Progenitor cell of endocrine pancreas (in vitro differentiated cells): Measurements from ENCODE around the gene F10. TPM values are rescaled to one million over a fixed set of nuclear protein-coding genes. Genes with fewer than 3 reads are reported as not detected.
"Not testable (repeated sequence)": the region's sequence is repeated elsewhere in the genome, so short reads cannot be mapped to it uniquely, and the experiment has no call there.

Source experiments
- DNase-seq: peaks from one replicate; pipeline ENCODE4 v3.0.0; 2021; ENCODE audit warnings: low spot score; ENCODE audit not compliant: unreplicated experiment
- H3K27ac Mint-ChIP-seq: 2 replicates; pipeline ENCODE4 v1.8.0; 2021; ENCODE audit warnings: mild to moderate bottlenecking, moderate library complexity, mixed read lengths
- H3K27me3 Mint-ChIP-seq: 2 replicates; pipeline ENCODE4 v1.8.0; 2021; ENCODE audit warnings: mixed read lengths
- H3K36me3 Mint-ChIP-seq: 2 replicates; pipeline ENCODE4 v1.8.0; 2022; ENCODE audit warnings: mixed read lengths; ENCODE audit not compliant: insufficient read depth
- H3K4me1 Mint-ChIP-seq: 2 replicates; pipeline ENCODE4 v1.8.0; 2021; ENCODE audit warnings: low read depth, mixed read lengths
- H3K4me3 Mint-ChIP-seq: 2 replicates; pipeline ENCODE4 v1.8.0; 2021; ENCODE audit warnings: low read depth, mild to moderate bottlenecking, moderate library complexity, mixed read lengths
- H3K9me3 Mint-ChIP-seq: 2 replicates; pipeline ENCODE4 v1.8.0; 2021; ENCODE audit warnings: low read depth, mixed read lengths
- CTCF ChIP-seq: fragments of 200-600 bp; sonication (generic); IDR thresholded peaks from one replicate; pipeline ENCODE4 v1.5.0; 2021; ENCODE audit warnings: antibody characterized with exemption, mild to moderate bottlenecking; ENCODE audit not compliant: unreplicated experiment
- total RNA-seq: library from RNA; stranded (reverse); gene quantifications from 2 replicates; pipeline ENCODE4 v1.2.1, GENCODE V29; 2021

The F10 gene
- total RNA-seq, 1 donor from 2014 or later = 30.2 TPM

GRCh38 chr13:113110048-113110851, 12.3 kb upstream of the F10 start:
- no peak overlapping the region for H3K27ac Mint-ChIP-seq
- H3K36me3 Mint-ChIP-seq = peaks cover 2% of the 10 kb centered on the region
- peaks cover 8% of the 10 kb centered on the region for H3K4me1 Mint-ChIP-seq
- peak overlapping the region; percentile 41 for H3K4me3 Mint-ChIP-seq
- H3K9me3 Mint-ChIP-seq = no peaks in the 10 kb centered on the region
- DNase-seq = no peak
- TF ChIP-seq CTCF = no peak
- H3K27me3 Mint-ChIP-seq = peaks cover 7% of the 10 kb centered on the region

DNA sequence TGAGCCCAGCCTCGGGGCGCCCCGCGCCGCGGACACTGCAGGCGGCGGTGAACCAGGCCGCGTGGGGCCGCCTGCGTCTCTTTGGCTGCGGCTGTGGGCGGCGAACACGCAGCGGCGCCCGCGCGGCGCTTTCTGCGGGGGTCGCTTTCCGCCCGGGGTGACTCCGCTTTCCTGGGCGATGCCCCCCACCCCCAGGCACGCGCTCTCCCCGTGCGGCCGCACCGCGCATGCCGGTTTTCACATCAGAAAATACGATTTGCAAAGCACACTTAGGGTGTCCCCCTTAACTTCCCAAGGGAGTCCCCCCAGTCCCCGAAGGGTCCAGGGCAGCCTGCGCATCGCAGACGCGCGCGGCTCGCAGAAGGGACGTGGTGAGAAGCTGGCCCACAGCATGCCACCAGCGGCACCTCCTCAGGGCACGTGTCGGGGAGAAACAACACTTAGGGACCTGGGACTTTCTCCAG, 11.7 kb upstream of the F10 start:
- peak overlapping the region; percentile 52 for H3K4me3 Mint-ChIP-seq
- no peaks in the 10 kb centered on the region for H3K9me3 Mint-ChIP-seq
- H3K4me1 Mint-ChIP-seq = peaks cover 1% of the 10 kb centered on the region
- TF ChIP-seq CTCF = no peak
- DNase-seq = no peak
- peaks cover 2% of the 10 kb centered on the region for H3K36me3 Mint-ChIP-seq
- H3K27me3 Mint-ChIP-seq = peaks cover 7% of the 10 kb centered on the region
- no peak overlapping the region for H3K27ac Mint-ChIP-seq

DNA sequence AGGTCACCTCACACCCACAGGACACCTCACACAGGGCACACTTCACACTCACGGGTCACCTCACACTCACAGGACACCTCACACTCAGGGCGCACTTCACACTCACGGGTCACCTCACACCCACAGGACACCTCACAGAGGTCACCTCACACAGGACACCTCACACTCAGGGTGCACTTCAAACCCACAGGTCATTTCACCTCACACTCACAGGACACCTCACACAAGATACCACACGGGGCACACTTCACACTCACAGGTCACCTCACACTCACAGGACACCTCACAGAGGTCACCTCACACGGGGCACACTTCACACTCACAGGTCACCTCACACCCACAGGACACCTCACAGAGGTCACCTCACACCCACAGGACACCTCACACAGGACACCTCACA, 10.8 kb upstream of the F10 start:
- not testable (repeated sequence) for H3K4me1 Mint-ChIP-seq, H3K9me3 Mint-ChIP-seq, H3K27ac Mint-ChIP-seq, H3K36me3 Mint-ChIP-seq, H3K4me3 Mint-ChIP-seq, H3K27me3 Mint-ChIP-seq
- peak; percentile 3 for DNase-seq

DNA sequence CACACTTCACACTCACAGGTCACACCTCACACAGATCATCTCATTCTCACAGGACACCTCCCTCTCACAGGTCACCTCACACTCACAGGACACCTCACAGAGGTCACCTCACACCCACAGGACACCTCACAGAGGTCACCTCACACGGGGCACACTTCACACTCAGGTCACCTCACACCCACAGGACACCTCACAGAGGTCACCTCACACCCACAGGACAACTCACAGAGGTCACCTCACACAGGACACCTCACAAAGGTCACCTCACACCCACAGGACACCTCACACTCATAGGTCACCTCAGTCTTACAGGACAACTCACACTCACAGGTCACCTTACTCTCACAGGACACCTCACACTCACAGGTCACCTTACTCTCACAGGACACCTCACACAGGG, 10.1 kb upstream of the F10 start:
- DNase-seq, H3K4me1 Mint-ChIP-seq: not testable (repeated sequence)

DNA sequence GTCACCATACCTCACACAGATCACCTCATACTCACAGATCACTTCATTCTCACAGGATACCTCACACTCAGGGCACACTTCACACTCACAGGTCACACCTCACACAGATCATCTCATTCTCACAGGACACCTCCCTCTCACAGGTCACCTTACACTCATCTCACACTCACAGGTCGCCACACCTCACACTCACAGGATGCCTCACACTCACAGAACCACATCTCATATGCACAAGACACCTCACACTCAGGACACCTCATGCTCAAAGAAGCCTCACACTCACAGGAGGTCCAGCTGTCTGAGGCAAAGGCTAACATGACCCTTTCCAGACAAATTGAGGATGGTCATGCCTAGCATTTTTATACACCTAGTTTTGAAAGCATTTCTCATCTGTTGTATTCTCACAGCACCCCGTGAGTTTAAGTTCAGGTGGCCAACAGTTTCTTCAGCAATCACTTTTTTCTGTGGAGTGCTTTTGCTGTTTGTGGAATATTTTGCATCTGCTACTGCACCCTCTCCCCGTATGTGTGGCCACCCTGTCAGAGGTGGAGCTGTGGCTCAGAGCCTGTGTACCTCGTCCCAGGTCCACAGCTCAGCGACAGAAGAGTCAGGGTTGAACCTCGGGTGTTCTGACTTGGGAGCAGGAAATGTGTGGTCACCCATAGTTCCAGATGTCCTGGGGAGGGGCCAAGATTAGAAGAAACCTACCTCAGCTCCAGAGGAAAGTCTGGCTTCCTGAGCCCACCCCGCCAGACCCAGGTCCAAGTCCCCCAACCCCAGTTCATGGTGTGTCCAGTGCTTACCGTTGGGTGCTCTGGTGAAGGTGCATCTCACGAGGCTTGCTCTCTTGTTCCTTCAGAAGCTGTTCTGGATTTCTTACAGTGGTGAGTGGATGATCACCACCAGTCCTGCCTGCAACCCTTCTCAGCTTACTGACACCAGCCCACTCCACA, 9.4 kb upstream of the F10 start:
- H3K27me3 Mint-ChIP-seq = peaks cover 12% of the 10 kb centered on the region
- no peak for TF ChIP-seq CTCF
- peak; percentile 2 for DNase-seq

More for the DNA sequence above, 10.1 kb upstream of the F10 start:
- not testable (repeated sequence) for H3K27ac Mint-ChIP-seq, H3K9me3 Mint-ChIP-seq, H3K4me3 Mint-ChIP-seq, H3K36me3 Mint-ChIP-seq
- peaks cover 12% of the 10 kb centered on the region for H3K27me3 Mint-ChIP-seq

GRCh38 chr13:113113846-113114271, 8.7 kb upstream of the F10 start:
- Mint-ChIP-seq H3K9me3 (no peaks in the 10 kb centered on the region), H3K27me3 (peaks cover 12% of the 10 kb centered on the region), H3K27ac (no peak overlapping the region), H3K4me3 (no peak overlapping the region), H3K4me1 (no peaks in the 10 kb centered on the region), H3K36me3 (peaks cover 2% of the 10 kb centered on the region)
- DNase-seq = peak; percentile 8
- no peak for TF ChIP-seq CTCF

More for the DNA sequence above, 9.4 kb upstream of the F10 start:
- H3K27ac Mint-ChIP-seq = no peak overlapping the region
- H3K9me3 Mint-ChIP-seq = no peaks in the 10 kb centered on the region
- H3K36me3 Mint-ChIP-seq = peaks cover 2% of the 10 kb centered on the region
- H3K4me3 Mint-ChIP-seq = no peak overlapping the region
- no peaks in the 10 kb centered on the region for H3K4me1 Mint-ChIP-seq
